GM12878 (cell line): ENCODE measurements around the gene BTF3L4. TPM values are rescaled to one million over a fixed set of nuclear protein-coding genes. Genes with fewer than 3 reads are reported as not detected.

Experiments
- ATAC-seq: fragments of 200-7000 bp; cut with Tn5 transposase; 3 replicates; pipeline ENCODE4 v1.9.1; 2020; ENCODE audit warnings: mild to moderate bottlenecking, moderate library complexity
- BruUV-seq: library from RNA; stranded (reverse); fragments of 400-500 nt; replicated peaks from 2 replicates; lab custom pipeline; 2021; lab: Mats Ljungman, UMichigan
- CTCF ChIA-PET: fragments of 300-600 bp; sonication (Branson Sonifier 250); formaldehyde crosslinking; extraction: SDS; loops from one replicate; lab custom pipeline; 2021; ENCODE audit warnings: inconsistent platforms; lab: Yijun Ruan, JAX
- POLR2A ChIA-PET: fragments of 350-600 bp; formaldehyde crosslinking; extraction: SDS; loops from one replicate; lab custom pipeline; 2021; ENCODE audit warnings: inconsistent platforms; lab: Charles Lee
- RAD21 ChIA-PET: fragments of 300-600 bp; sonication (Branson Sonifier 250); formaldehyde crosslinking; loops from one replicate; lab custom pipeline; 2023; ENCODE audit warnings: antibody characterized with exemption; ENCODE audit not compliant: unreplicated experiment; lab: Charles Lee
- SMC1A ChIA-PET: fragments of 300-600 bp; sonication (Branson Sonifier 250); formaldehyde crosslinking; loops from one replicate; lab custom pipeline; 2023; ENCODE audit not compliant: unreplicated experiment, uncharacterized antibody; lab: Charles Lee
- DNase-seq: peaks from one replicate; pipeline ENCODE4 v3.0.0-alpha.2; 2011; ENCODE audit warnings: low read depth, low spot score
- FAIRE-seq: peaks from 3 replicates; lab custom pipeline; 2011; peaks lifted over from hg19 to GRCh38; lab: Jason Lieb, UNC
- H2AFZ ChIP-seq: 2 replicates; pipeline ENCODE4 v1.6.0; 2011; ENCODE audit warnings: low read depth, low read length, control low read depth; ENCODE audit not compliant: control insufficient read depth
- H3K27ac ChIP-seq: 2 replicates; pipeline ENCODE4 v1.5.1; 2011; ENCODE audit warnings: control low read depth; ENCODE audit not compliant: control insufficient read depth, insufficient read depth
- H3K27me3 ChIP-seq, 2 experiments: replicated peaks in 1 of 2; 2 replicates each; pipeline versions ENCODE4 v1.6.0 to v1.6.1; 2011; ENCODE audit warnings: low read length in 1 of 2; ENCODE audit not compliant: control insufficient read depth in 2 of 2, insufficient read depth in 2 of 2
- H3K36me3 ChIP-seq, 2 experiments: 2 replicates each; pipeline ENCODE4 v1.5.1; 2011; ENCODE audit warnings: low read length in 1 of 2; ENCODE audit not compliant: control insufficient read depth in 2 of 2, insufficient read depth in 2 of 2
- H3K4me1 ChIP-seq: 2 replicates; pipeline ENCODE4 v1.6.1; 2011; ENCODE audit warnings: mild to moderate bottlenecking, low read length, moderate library complexity, mixed read lengths; ENCODE audit not compliant: control insufficient read depth, insufficient read depth
- H3K4me2 ChIP-seq: 2 replicates; pipeline ENCODE4 v1.6.0; 2011; ENCODE audit warnings: control low read depth; ENCODE audit not compliant: control insufficient read depth, insufficient read depth
- H3K4me3 ChIP-seq: fragments of 200-600 bp; sonication (generic); 2 replicates; pipeline ENCODE4 v1.5.1; 2016
- H3K79me2 ChIP-seq: 2 replicates; pipeline ENCODE4 v1.6.0; 2011; ENCODE audit warnings: low read length; ENCODE audit not compliant: control insufficient read depth, insufficient read depth
- H3K9ac ChIP-seq: 2 replicates; pipeline ENCODE4 v1.8.0; 2011; ENCODE audit warnings: low read length, control low read depth, mixed read lengths; ENCODE audit not compliant: control insufficient read depth, insufficient read depth
- H3K9me3 ChIP-seq: replicated peaks from 3 replicates; pipeline ENCODE4 v1.5.1; 2011; ENCODE audit warnings: mild to moderate bottlenecking, low read length; ENCODE audit not compliant: control insufficient read depth, insufficient read depth
- H4K20me1 ChIP-seq: 2 replicates; pipeline ENCODE4 v1.6.0; 2011; ENCODE audit not compliant: control insufficient read depth, insufficient read depth
- KLF5 ChIP-seq: fragments of 450-650 bp; IDR thresholded peaks from 2 replicates; pipeline ENCODE4 v1.6.1; 2014; ENCODE audit warnings: mild to moderate bottlenecking; ENCODE audit not compliant: partially characterized antibody
- RAD21 ChIP-seq: IDR thresholded peaks from 2 replicates; pipeline ENCODE4 v1.6.1; 2011; ENCODE audit warnings: mild to moderate bottlenecking, low read depth, low read length, moderate library complexity; ENCODE audit not compliant: insufficient read depth
- RCOR1 ChIP-seq: conservative IDR thresholded peaks from 2 replicates; pipeline ENCODE4 v1.6.1; 2012; ENCODE audit warnings: low read depth, low read length, improper control_type of control experiment
- SMC3 ChIP-seq: IDR thresholded peaks from 2 replicates; pipeline ENCODE4 v1.6.1; 2011; ENCODE audit warnings: low read length, improper control_type of control experiment, borderline replicate concordance
- STAT1 ChIP-seq: fragments of 450-650 bp; conservative IDR thresholded peaks from 2 replicates; pipeline ENCODE4 v1.6.1; 2014; ENCODE audit warnings: antibody characterized with exemption, mild to moderate bottlenecking
- TARDBP ChIP-seq: IDR thresholded peaks from 2 replicates; pipeline ENCODE4 v1.6.1; 2016; ENCODE audit warnings: borderline replicate concordance
- ZNF24 ChIP-seq: fragments of 450-650 bp; IDR thresholded peaks from 2 replicates; pipeline ENCODE4 v1.6.1; 2017; ENCODE audit warnings: antibody characterized with exemption, mild to moderate bottlenecking
- ZZZ3 ChIP-seq: IDR thresholded peaks from 2 replicates; pipeline ENCODE4 v1.6.1; 2011; ENCODE audit warnings: low read depth; ENCODE audit not compliant: control insufficient read depth, insufficient read length
- WGBS: methylation state at CpG from one replicate; pipeline ENCODE4 v1.1.6; 2016; ENCODE audit warnings: low lambda C conversion rate; ENCODE audit not compliant: insufficient replicate concordance, insufficient coverage; ENCODE audit errors: missing lambda C conversion rate; 5-methylcytosine and 5-hydroxymethylcytosine counted together
- in situ Hi-C: fragments of 300-500 bp; cut with MboI; formaldehyde crosslinking; loops from 9 replicates; pipeline ENCODE4 v1.14.3; 2018; ENCODE audit warnings: mixed read lengths
- intact Hi-C: fragments of 100-400 bp; cut with micrococcal nuclease; formaldehyde crosslinking; loops from one replicate; pipeline ENCODE4 v1.14.2; 2022; ENCODE audit not compliant: unreplicated experiment
- polyA plus RNA-seq, 11 experiments: library from polyadenylated mRNA; depleted of rRNA in 4 of 11; unstranded in 6 of 11; stranded (reverse) in 5 of 11; fragments of >200 nt; fragmentation: Nextera tagmentation in 4 of 11; fragmentation: Illumina TruSeq in 1 of 11; extraction: Ambion mirVana in 4 of 11; extraction: Trizol in 1 of 11; gene quantifications; 1 replicate in 1 of 11; 2 replicates in 10 of 11; pipeline versions ENCODE4 v1.2.1 to v1.2.3, GENCODE V29; 2011 to 2016; ENCODE audit warnings: inconsistent platforms in 2 of 11, missing spikeins in 2 of 11, low read depth in 1 of 11
- total RNA-seq, 4 experiments: library from RNA; depleted of rRNA in 3 of 4; stranded (reverse); fragments of >200 nt in 3 of 4; fragmentation: Illumina TruSeq in 1 of 4; extraction: Trizol in 1 of 4; gene quantifications; 2 replicates each; pipeline versions ENCODE4 v1.2.1 to v1.2.3, GENCODE V29; 2013 to 2021
- TF ChIP-seq, protein P1 (sequence below), 3 experiments: IDR thresholded peaks in 2 of 3; conservative IDR thresholded peaks in 1 of 3; 2 replicates each; pipeline ENCODE4 v1.5.1; 2011; ENCODE audit warnings: low read depth in 3 of 3, low read length in 3 of 3, mild to moderate bottlenecking in 3 of 3, control low read depth in 2 of 3, moderate library complexity in 2 of 3, inconsistent platforms in 1 of 3, mixed read lengths in 1 of 3; ENCODE audit not compliant: control insufficient read depth in 2 of 3, insufficient read depth in 1 of 3; ENCODE audit errors: extremely low read depth in 1 of 3
- TF ChIP-seq, protein P2 (sequence below): fragments of 450-650 bp; IDR thresholded peaks from 2 replicates; pipeline ENCODE4 v1.6.1; 2017; ENCODE audit warnings: mild to moderate bottlenecking, low read depth, inconsistent platforms; ENCODE audit not compliant: poor library complexity, severe bottlenecking
- TF ChIP-seq, protein P3 (sequence below): fragments of 450-650 bp; conservative IDR thresholded peaks from 2 replicates; pipeline ENCODE4 v1.6.1; 2017; ENCODE audit warnings: mild to moderate bottlenecking, moderate library complexity

Gene BTF3L4
- total and polyA plus RNA-seq, 10 of the 15 experiments (the other 5 are each of a cell fraction or from before 2014, with no cell fraction given) = 25.0 to 76.9 (median 66.8) TPM

DNA sequence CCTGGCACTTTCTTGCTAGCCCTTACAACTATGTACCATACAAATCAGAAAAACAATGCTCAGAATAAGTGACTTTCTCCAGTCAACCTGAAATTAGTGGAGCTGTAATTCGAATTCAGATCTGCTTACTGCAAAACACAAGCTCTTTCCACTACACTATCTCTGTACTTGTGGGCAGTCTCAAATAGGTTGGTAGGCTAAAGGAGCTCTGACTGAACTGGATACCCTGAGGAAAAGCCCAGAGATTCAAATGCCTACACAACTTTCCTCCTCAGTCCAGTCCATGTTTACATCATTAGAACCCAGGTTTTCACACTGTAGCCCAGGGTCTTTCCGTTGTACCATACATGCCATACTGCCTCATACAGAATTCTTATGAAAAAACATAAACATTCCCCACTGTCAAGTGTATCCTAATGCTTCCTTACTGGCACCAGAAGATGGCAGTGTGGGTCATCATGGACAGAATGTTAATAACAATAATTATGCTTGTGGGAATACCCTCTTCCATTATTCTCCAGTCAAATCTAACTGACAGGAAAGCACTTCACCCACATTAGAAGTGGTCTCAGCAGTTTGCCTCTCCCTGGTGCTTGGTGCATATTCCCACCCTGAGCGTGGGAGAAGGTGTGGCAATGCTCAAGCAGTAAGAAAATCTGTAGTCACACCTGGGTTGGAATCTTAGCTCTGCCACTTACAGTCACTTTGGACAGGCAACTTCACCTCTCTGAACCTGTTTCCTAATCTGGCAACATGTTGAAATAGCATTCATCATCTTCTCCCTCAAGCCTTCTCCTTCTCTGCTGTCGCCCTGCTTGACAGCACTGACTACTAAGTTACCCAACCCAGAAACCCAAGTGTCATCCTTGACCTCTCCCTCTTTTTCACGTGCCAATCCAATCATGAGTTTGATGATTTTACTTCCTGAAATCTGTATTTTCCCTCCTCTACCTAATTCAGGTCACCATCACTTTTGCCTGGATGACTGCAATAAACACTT is 71.4 kb downstream of the BTF3L4 start:
- Histone ChIP-seq H3K9ac (no peak overlapping the region), H2AFZ (no peak overlapping the region), H3K36me3 (no peaks in the 10 kb centered on the region), H3K4me1 (no peaks in the 10 kb centered on the region), H3K79me2 (no peaks in the 10 kb centered on the region), H4K20me1 (no peaks in the 10 kb centered on the region), H3K4me2 (no peak overlapping the region), H3K27ac (no peak overlapping the region), H3K9me3 (no peaks in the 10 kb centered on the region), H3K4me3 (no peak overlapping the region), H3K27me3 (no peaks in the 10 kb centered on the region)
- 18% methylated on average over 5 of the region's 5 CpGs for WGBS
- ChIA-PET SMC1A (interaction anchor here (0.7 to 1.9 kb wide), 2 partner anchors 170 to 561 kb away, joined by 3 to 9 read pairs; no protein-coding TSS in a partner anchor), POLR2A (interaction anchor here (0.6 kb wide), 1 partner anchor 47 kb away, joined by 7 read pairs; no protein-coding TSS in a partner anchor), RAD21 (no interaction called here), CTCF (interaction anchor here (0.8 to 1.5 kb wide), 10 partner anchors 17 to 539 kb away, joined by 3 to 7 read pairs (median 3); no protein-coding TSS in a partner anchor)
- FAIRE-seq (no peak), DNase-seq (no peak), ATAC-seq (peak; percentile 82)
- in situ Hi-C loops = loop anchor here (25.0 kb wide), 1 partner anchor 160 kb away; no protein-coding TSS in a partner anchor
- no peak for TF ChIP-seq ZZZ3
- no peak for TF ChIP-seq RCOR1
- no peak for TF ChIP-seq KLF5
- TF ChIP-seq, protein P1, sequence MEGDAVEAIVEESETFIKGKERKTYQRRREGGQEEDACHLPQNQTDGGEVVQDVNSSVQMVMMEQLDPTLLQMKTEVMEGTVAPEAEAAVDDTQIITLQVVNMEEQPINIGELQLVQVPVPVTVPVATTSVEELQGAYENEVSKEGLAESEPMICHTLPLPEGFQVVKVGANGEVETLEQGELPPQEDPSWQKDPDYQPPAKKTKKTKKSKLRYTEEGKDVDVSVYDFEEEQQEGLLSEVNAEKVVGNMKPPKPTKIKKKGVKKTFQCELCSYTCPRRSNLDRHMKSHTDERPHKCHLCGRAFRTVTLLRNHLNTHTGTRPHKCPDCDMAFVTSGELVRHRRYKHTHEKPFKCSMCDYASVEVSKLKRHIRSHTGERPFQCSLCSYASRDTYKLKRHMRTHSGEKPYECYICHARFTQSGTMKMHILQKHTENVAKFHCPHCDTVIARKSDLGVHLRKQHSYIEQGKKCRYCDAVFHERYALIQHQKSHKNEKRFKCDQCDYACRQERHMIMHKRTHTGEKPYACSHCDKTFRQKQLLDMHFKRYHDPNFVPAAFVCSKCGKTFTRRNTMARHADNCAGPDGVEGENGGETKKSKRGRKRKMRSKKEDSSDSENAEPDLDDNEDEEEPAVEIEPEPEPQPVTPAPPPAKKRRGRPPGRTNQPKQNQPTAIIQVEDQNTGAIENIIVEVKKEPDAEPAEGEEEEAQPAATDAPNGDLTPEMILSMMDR (IDR thresholded peaks at IDR 0.05 in 2 of 3, conservative IDR thresholded peaks at IDR 0.05 in 1 of 3; ENCODE audit: control insufficient read depth in 2 of 3, extremely low read depth in 1 of 3, insufficient read depth in 1 of 3, low read depth in 3 of 3, low read length in 3 of 3) = peak; percentile 59 to 74 (median 66); a peak in 5 of 6 replicates
- no peak for TF ChIP-seq ZNF24
- TF ChIP-seq, protein P2, sequence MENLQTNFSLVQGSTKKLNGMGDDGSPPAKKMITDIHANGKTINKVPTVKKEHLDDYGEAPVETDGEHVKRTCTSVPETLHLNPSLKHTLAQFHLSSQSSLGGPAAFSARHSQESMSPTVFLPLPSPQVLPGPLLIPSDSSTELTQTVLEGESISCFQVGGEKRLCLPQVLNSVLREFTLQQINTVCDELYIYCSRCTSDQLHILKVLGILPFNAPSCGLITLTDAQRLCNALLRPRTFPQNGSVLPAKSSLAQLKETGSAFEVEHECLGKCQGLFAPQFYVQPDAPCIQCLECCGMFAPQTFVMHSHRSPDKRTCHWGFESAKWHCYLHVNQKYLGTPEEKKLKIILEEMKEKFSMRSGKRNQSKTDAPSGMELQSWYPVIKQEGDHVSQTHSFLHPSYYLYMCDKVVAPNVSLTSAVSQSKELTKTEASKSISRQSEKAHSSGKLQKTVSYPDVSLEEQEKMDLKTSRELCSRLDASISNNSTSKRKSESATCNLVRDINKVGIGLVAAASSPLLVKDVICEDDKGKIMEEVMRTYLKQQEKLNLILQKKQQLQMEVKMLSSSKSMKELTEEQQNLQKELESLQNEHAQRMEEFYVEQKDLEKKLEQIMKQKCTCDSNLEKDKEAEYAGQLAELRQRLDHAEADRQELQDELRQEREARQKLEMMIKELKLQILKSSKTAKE = no peak
- no peak for TF ChIP-seq TARDBP
- TF ChIP-seq STAT1 = no peak
- TF ChIP-seq, protein P3, sequence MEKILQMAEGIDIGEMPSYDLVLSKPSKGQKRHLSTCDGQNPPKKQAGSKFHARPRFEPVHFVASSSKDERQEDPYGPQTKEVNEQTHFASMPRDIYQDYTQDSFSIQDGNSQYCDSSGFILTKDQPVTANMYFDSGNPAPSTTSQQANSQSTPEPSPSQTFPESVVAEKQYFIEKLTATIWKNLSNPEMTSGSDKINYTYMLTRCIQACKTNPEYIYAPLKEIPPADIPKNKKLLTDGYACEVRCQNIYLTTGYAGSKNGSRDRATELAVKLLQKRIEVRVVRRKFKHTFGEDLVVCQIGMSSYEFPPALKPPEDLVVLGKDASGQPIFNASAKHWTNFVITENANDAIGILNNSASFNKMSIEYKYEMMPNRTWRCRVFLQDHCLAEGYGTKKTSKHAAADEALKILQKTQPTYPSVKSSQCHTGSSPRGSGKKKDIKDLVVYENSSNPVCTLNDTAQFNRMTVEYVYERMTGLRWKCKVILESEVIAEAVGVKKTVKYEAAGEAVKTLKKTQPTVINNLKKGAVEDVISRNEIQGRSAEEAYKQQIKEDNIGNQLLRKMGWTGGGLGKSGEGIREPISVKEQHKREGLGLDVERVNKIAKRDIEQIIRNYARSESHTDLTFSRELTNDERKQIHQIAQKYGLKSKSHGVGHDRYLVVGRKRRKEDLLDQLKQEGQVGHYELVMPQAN = no peak
- peak; percentile 62; the same call in 1 of the 2 replicates for TF ChIP-seq SMC3
- peak; percentile 83 for TF ChIP-seq RAD21
- intact Hi-C loops = loop anchor here (2.0 to 5.0 kb wide), 2 partner anchors 169 to 560 kb away; no protein-coding TSS in a partner anchor
- no TSS peak for BruUV-seq
